HTR-8/SVneo (cell line): Measurements from ENCODE around the gene SF3B3.

ENCODE experiments used
- DNase-seq: peaks from one replicate; pipeline ENCODE4 v3.0.0; 2011; ENCODE audit warnings: low spot score, mixed read lengths; ENCODE audit not compliant: insufficient read length
- FAIRE-seq: peaks from 2 replicates; lab custom pipeline; 2011; peaks lifted over from hg19 to GRCh38; lab: Jason Lieb, UNC

SF3B3 gene

GRCh38 chr16:70523743-70524398, at the start of gene SF3B3:
TSS of gene SF3B3 (plus strand) at chr16:70523816. CDS start at chr16:70526657, 2,841 bp downstream.
- DNase-seq (peak; percentile 61), FAIRE-seq (no peak)

- FAIRE-seq = peak; percentile 71
- no peak for DNase-seq
Measured at GRCh38 chr16:70474320-70475053, 49.1 kb upstream of the SF3B3 start.

GRCh38 chr16:70475054-70475871, 48.4 kb upstream of the SF3B3 start:
- peak; percentile 87 for FAIRE-seq

GRCh38 chr16:70476272-70477020, 47.2 kb upstream of the SF3B3 start:
- peak; percentile 97 for DNase-seq
- peak; percentile 98 for FAIRE-seq

More at GRCh38 chr16:70475054-70475871, 48.4 kb upstream of the SF3B3 start:
- DNase-seq = no peak

GRCh38 chr16:70478169-70478568, 45.4 kb upstream of the SF3B3 start:
- no peak for DNase-seq
- FAIRE-seq = no peak

GRCh38 chr16:70478912-70479341, 44.7 kb upstream of the SF3B3 start:
- peak; percentile 79 for FAIRE-seq

GRCh38 chr16:70480127-70481105, 43.2 kb upstream of the SF3B3 start:
- DNase-seq (no peak), FAIRE-seq (peak; percentile 46)

More at GRCh38 chr16:70478912-70479341, 44.7 kb upstream of the SF3B3 start:
- no peak for DNase-seq

- FAIRE-seq (peak; percentile 36), DNase-seq (no peak)
Measured at GRCh38 chr16:70481929-70482536, 41.6 kb upstream of the SF3B3 start.

GRCh38 chr16:70482624-70483023, 41.0 kb upstream of the SF3B3 start:
- DNase-seq (no peak), FAIRE-seq (peak; percentile 90)

- DNase-seq (no peak), FAIRE-seq (peak; percentile 23)
Measured at GRCh38 chr16:70483426-70483825, 40.2 kb upstream of the SF3B3 start.

- no peak for FAIRE-seq
Measured at GRCh38 chr16:70484867-70485266, 38.7 kb upstream of the SF3B3 start.

GRCh38 chr16:70490261-70490660, 33.4 kb upstream of the SF3B3 start:
- DNase-seq (no peak), FAIRE-seq (no peak)

More at GRCh38 chr16:70484867-70485266, 38.7 kb upstream of the SF3B3 start:
- DNase-seq = no peak

GRCh38 chr16:70493802-70494201, 29.8 kb upstream of the SF3B3 start:
- DNase-seq = no peak
- FAIRE-seq = no peak

- DNase-seq (no peak), FAIRE-seq (no peak)
Measured at GRCh38 chr16:70494202-70494770, 29.3 kb upstream of the SF3B3 start.

- no peak for FAIRE-seq
- no peak for DNase-seq
Measured at GRCh38 chr16:70494777-70495176, 28.8 kb upstream of the SF3B3 start.

- DNase-seq = no peak
- no peak for FAIRE-seq
Measured at GRCh38 chr16:70495425-70496182, 28.0 kb upstream of the SF3B3 start.

GRCh38 chr16:70496513-70496912, 27.1 kb upstream of the SF3B3 start:
- DNase-seq (no peak), FAIRE-seq (no peak)
